Omental fat pad (tissue), 4 donors: ENCODE results near the gene DEF6. TPM values are rescaled to one million over a fixed set of nuclear protein-coding genes. Genes with fewer than 3 reads are reported as not detected.

ENCODE experiments used
- ATAC-seq: fragments of 150-250 bp; one replicate; pipeline ENCODE4 v1.9.1; 2016; ENCODE audit warnings: mild to moderate bottlenecking, moderate library complexity; ENCODE audit not compliant: low FRiP score
- DNase-seq: peaks from one replicate; pipeline ENCODE4 v3.0.0-alpha.2; 2019; ENCODE audit warnings: low spot score
- CTCF ChIP-seq, 3 donors: fragments of 450-650 bp; IDR thresholded peaks; one replicate each; pipeline ENCODE4 v1.5.1; 2016 to 2017; ENCODE audit warnings: antibody characterized with exemption in 3 of 3, mild to moderate bottlenecking in 3 of 3, moderate library complexity in 2 of 3
- total RNA-seq, 4 donors: library from RNA; depleted of rRNA; stranded (reverse); fragments of >200 nt; gene quantifications; one replicate each; pipeline ENCODE4 v1.1.0, GENCODE V29; 2016

DEF6 gene
- total RNA-seq, 4 donors from 2014 or later: 6.6 to 17.4 (median 9.3) TPM

GRCh38 chr6:35368038-35368887 lies 70.6 kb downstream of the DEF6 start:
- no peak for TF ChIP-seq CTCF (IDR thresholded peaks at IDR 0.05)
- ATAC-seq: no peak
- no peak for DNase-seq

GRCh38 chr6:35370124-35370741 lies 72.6 kb downstream of the DEF6 start:
- DNase-seq: no peak
- TF ChIP-seq CTCF (IDR thresholded peaks at IDR 0.05): no peak
- ATAC-seq: peak; percentile 92

- DNase-seq: no peak
- no peak for ATAC-seq
- no peak for TF ChIP-seq CTCF (IDR thresholded peaks at IDR 0.05)
Measured at GRCh38 chr6:35370785-35371493, 73.3 kb downstream of the DEF6 start.

Other genes with a start within 250 kb of the DEF6 start
- not detected for gene TCP11, start 156.5 kb upstream of the DEF6 start, total RNA-seq
- gene SCUBE3, start 83.9 kb upstream of the DEF6 start, total RNA-seq: under 1 TPM; 0.06 to 0.47 (median 0.11) TPM
- 10 to 100 TPM; 27.7 to 53.5 (median 33.6) TPM for gene ZNF76, start 38.1 kb upstream of the DEF6 start, total RNA-seq
- 10 to 100 TPM in 3 of 4 donors, 1 to 10 TPM in 1; 6.4 to 37.6 (median 14.3) TPM for gene PPARD, start 44.7 kb downstream of the DEF6 start, total RNA-seq
- 1 to 10 TPM; 1.9 to 9.6 (median 5.4) TPM for gene FANCE, start 154.5 kb downstream of the DEF6 start, total RNA-seq
- 1,000 to 10,000 TPM; 1,059 to 1,562 (median 1,256) TPM for gene RPL10A, start 170.6 kb downstream of the DEF6 start, total RNA-seq
- 10 to 100 TPM in 3 of 4 donors, 1 to 10 TPM in 1; 8.2 to 16.0 (median 14.2) TPM for gene TEAD3, start 199.3 kb downstream of the DEF6 start, total RNA-seq
- under 1 TPM in 1 of 4 donors, not detected in 3; 0.28 TPM for gene TULP1, start 215.1 kb downstream of the DEF6 start, total RNA-seq